Measurements from ENCODE around the gene IRX3.

DNA sequence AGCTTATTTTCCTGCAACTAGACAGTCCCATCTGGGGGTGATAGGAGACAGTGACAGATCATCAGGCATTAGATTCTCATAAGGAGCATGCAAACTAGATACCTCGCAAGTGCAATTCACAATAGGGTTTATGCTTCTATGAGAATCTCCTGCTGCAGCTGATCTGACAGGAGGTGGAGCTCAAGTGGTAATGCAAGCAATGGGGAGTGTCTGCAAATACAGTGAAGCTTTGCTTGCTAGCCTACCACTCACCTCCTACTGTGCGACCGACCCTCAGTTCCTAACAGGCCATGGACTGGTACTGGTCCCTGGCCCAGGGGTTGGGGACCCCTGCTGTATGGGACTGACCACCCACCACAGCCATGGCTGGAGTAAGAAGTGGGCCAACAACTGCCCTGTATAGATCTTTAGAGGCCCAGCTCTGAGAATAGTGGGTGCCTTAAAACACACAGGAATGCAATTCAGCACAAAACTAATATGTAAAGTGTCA is 26.0 kb upstream of the IRX3 start:
- TF ChIP-seq POLR2A (IDR thresholded peaks at IDR 0.05) (no peak), CTCF (IDR thresholded peaks at IDR 0.05) (no peak)

Measured in prostate gland (tissue), 2 donors.